Activated CD4-positive, alpha-beta T cell treated with anti-CD3 and anti-CD28 coated beads, Interleukin-2, amount 50 U/mL, for 48 hours (primary cell): ENCODE data around the gene ADK.

Source experiments
- DNase-seq, 2 experiments: peaks; one replicate each; pipeline ENCODE4 v3.0.0-alpha.2; 2020

Gene ADK

DNA sequence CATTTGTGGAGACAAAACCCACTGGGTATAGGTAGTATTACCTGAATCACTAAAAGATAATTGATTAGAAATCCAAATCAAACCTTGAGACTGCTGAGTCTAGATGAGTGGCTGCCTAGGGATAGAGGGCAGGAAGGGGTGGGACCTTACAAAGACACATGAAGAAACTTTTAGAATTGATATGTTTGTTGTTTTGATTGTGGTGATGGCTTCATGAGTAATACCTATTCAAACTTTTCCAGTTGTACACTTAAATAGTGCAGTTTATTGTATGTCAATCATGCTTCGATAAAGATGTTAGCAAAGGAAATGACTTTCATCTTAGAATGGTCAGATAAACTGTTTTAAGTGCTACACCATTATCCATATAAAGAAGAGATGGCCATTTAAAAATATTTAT is 486.7 kb downstream of the ADK start:
- no peak for DNase-seq

DNA sequence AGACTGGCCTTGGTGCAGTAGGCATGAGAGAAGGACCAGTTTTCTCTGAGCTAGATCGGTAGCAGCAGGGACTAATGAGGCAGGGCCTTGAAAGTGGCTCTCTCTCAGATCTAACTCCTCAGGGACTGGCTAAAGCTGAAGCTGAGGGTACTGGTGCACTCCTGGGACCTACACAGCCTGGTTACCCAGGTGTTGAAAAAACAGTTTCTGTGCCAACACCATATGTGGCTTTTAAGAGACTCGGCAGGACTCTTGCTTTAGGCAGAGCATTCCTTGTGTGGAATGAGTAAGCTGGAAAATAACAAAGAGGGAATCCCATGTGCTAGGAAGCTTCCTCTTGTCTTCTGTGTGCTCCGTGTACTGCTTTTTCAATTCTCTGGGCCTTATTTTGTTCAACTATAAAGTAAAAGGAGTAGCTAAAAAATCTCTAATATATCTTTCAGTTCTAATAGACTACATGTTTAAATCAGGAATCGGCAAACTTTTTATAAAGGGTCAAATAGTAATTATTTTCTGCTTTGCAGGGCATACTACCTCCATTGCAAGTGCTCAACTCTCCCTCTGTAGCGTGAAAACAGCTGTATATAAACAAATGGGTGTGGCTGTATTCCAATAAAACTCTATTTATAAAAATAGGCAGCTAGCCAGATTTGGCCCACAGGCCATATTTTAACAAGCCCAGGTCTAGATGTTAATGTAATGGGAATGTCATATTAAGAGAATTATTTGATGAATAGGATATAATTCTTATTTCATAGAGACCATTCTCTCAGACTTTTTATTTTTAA is 489.3 kb downstream of the ADK start:
- DNase-seq, result no peak

GRCh38 chr10:74641659-74642058 is 490.6 kb downstream of the ADK start:
- no peak for DNase-seq

DNA sequence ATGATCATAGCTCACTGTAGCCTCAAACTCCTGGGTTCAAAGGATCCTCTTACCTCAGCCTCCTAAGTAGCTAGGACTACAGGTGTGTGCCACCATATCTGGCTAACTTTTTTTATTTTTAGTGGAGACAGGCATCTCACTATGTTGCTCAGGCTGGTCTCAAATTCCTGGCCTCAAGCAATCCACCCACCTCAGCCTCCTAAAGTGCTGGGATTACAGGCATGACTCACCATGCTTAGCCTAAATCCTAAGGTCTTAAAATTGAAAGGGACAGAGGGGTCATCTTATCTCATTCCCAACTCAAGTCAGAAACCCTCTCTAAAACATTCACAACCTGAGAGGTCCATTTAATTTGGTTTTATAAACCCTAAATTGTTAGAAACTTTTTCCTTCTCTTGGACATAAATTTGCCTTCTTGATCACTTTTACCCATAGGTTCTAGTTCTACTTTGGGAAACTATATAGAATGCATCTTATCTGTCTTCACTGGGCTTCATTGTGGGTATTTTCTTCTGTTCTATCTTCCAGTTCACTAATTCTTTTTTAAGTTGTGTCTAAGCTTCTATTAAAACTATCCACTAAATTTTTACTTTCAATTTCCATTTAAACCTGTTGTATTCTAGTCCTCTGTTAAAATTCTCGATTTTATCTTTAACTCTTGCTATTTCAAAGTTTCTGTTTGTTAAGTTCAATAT is 492.0 kb downstream of the ADK start:
- DNase-seq, result no peak

DNA sequence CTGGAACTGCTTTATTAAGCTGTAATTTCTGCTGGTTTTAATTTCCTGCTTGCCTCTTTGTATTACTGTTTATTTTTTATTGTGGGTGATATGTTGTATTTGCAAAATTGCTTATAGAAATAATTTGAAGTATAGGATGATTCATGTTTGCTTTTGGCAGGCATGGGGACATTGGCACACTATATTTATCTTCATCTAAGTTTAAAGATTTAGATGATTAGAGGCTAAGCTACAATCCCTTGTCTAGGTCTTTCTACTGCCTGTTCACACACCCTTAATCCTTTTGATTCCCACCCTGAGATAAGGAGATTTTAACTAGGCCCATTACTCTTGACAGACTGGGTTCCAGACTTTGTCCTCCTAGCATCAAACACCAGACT is 492.6 kb downstream of the ADK start:
- DNase-seq, result no peak

DNA sequence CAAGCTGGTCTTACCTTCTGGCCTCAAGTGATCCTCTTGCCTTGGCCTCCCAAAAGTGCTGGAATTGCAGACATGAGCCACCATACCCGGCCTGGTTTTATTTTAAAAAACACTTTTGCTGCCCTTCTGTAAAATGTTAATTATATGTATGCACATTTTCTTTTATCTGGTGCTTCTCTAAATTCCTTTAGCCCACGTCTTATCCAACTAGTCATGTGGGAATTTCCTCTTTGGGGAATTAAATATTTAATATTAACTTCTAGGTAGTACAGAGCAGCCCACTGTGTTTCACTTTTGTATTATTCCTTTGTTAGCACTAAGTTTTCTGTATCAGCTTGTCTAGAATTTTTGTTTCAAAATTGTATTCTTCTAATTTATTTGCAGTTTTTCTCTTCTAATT is 493.7 kb downstream of the ADK start:
- DNase-seq, result no peak

- no peak for DNase-seq
Observed at GRCh38 chr10:74645692-74646091, 494.7 kb downstream of the ADK start.

GRCh38 chr10:74650613-74651012 is 499.6 kb downstream of the ADK start:
- DNase-seq, result no peak

GRCh38 chr10:74651565-74651964 is 500.5 kb downstream of the ADK start:
- DNase-seq, result no peak

DNA sequence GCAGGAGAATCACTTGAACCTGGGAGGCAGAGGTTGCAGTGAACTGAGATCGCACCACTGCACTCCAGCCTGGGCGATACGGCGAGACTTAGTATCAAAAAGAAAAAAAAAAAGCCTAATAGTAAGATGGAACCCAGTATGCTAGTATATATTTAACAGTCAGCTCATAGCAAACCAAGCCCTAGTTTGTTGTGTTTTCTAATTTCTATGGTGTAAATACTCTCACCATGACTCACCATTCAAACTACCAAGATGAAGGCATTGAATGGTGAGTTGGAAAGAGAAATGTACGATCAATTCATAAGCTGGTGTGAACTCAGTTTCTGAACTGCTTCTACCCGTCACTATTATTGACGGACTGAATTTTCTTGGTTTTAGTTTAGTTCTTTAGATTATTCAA is 501.6 kb downstream of the ADK start:
- no peak for DNase-seq

- no peak for DNase-seq
Observed at GRCh38 chr10:74658511-74658910, 507.5 kb downstream of the ADK start.

DNA sequence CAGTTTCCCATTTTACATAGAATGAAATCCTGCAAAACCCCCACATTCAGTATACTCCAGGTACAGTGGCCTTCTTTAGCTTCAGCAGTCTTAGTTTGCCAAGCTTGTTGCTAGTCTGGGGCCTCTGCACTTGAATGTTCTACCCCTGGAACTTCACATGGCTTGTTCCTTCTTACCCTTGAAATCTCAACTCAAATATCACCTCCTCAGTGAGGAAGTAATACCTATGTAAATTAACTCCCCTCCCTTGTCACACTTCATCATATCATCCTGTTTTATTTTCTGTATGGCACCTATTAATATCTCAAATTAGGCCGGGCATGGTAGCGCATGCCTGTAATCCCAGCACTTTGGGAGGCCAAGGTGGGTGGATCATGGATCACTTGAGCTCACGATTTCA is 511.6 kb downstream of the ADK start:
- DNase-seq, result no peak

- DNase-seq, result no peak
Observed at GRCh38 chr10:74669210-74669609, 518.2 kb downstream of the ADK start.

DNA sequence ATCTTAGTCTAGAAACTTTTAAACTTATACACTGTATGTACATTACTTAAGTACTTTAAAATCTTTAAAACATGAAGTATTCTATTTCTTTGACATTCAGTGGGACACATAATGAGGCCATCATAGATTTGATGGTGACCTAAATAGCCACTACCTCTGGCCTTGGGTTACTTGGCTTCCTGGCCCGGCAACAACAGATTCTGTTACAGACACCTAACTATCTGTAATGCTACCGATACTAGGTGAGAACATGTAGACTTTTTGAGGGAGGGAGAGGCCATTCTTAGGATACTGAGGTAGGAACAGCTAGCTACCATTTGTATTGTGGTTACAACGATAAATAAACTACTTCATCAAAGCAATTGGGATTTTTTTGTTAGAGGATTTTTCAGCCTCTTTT is 520.7 kb downstream of the ADK start:
- no peak for DNase-seq

DNA sequence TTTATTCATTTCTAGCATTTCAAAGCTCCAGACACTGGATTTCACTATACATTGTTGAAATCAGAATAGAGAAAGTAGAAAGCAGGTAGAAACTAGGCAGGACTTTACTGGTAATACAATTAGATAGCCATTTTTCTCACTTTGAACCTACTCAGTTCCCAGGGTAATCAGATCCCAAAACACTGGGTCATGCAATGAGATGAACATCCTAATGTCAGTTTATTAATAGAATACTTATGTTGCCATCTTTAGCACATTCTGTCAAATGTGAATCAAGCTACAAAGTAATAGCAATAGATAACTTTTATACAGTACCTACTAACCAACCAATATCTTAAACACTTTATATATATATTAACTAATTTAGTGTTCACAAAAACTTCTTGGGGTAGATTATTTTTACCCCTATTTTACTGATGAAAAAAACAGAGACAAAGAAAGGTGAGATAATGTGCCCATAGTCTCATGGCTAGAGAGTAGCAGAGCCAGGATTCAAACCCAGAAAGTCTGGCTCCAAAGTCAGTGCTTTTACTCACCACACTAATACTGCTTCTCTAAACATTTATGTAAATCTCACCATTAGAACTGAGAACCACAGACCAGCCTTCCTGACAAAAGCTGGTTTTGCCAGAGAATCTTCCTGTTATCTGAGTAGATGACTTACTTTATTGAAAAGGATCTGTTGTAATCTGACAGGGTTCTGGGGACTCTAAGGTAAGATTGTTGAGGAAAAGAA is 521.6 kb downstream of the ADK start:
- no peak for DNase-seq

DNA sequence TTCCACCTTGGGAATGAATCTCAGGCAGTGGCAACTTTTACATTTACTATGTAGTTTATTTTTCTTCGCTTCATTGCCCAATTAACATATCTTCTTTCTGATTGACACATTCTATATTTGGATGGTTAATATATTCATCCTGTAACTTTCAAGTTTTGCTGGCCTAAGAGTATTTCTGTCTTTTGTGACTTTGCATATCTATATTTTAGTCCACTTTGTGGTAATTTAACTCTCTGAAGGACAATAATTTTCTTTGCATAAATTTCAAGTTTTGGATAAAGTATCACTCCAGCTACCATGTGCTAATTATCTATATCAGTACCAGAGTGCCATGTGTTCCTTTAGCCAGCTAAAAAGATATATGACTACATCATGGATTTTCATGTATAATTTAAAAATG is 523.9 kb downstream of the ADK start:
- DNase-seq, result no peak

- DNase-seq, result no peak
Observed at GRCh38 chr10:74675484-74675883, 524.5 kb downstream of the ADK start.

DNA sequence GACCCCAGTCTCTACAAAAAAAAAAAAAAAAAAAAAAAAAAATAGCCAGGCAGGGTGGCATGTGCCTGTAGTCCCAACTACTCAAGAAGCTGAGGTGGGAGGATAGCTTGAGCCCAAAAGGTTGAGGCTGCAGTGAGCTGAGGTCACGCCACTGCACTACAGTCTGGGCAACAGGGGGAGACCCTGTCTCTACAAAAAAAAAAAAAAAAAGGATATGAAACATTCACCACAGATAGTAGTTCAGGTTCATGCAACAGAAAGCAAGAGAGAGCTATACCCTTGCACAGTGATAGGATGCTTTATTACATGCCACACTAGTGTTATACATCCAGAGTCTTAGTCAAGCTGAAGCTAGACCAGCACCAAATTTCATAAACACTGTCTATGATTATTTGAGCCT is 526.9 kb downstream of the ADK start:
- no peak for DNase-seq

DNA sequence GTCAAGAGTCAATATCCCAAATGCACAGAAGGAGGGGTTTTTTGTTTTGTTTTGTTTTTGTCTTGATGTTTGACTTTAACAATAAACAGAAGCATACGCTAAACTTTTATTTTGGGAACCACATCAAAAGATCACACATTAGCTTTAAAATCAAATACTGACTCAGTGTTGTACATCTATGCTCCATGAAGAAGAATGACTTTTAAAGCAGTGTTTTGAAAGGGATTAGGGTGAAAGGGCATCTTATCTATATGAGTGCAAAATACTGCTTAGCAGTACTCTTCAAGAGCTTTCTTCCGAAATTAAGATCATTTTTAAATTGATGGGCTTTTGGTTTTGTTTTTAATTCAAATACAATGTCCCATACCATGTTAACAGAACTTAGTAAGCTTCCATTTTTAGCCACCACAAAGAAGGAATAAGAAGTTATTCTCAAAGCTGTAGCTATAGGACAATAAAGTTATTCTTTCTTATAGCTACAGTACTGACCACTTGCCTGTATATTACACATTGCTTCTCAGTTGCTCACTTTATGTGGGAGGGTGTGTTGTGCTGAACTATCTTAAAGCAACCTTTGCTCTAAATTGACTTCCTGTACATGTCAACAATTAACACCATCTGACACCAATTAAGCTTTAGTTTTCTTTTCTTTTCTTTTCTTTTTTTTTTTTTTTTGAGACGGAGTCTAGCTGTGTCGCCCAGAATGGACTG is 531.1 kb downstream of the ADK start:
- no peak for DNase-seq

DNA sequence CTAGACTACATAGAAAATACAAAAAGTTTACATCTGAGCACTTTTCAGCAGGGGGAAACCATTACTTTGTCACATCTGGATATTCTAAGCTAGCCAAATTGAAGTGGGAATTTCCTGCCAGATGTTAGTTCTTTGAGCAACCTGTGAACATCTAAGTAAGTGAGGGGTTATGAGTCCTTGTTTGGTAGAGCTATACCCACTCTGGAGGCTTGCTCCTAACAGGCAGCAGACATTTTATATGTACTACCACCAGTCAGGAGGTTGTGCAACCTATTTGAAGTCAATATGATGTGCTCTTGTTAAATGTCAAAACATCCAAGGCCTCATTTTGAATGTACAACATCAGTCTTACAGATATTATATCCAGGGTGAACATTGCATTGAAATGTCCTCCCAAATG is 532.0 kb downstream of the ADK start:
- no peak for DNase-seq

GRCh38 chr10:74683621-74684364 is 532.8 kb downstream of the ADK start:
- no peak for DNase-seq

- no peak for DNase-seq
Observed at GRCh38 chr10:74684462-74684861, 533.4 kb downstream of the ADK start.

DNA sequence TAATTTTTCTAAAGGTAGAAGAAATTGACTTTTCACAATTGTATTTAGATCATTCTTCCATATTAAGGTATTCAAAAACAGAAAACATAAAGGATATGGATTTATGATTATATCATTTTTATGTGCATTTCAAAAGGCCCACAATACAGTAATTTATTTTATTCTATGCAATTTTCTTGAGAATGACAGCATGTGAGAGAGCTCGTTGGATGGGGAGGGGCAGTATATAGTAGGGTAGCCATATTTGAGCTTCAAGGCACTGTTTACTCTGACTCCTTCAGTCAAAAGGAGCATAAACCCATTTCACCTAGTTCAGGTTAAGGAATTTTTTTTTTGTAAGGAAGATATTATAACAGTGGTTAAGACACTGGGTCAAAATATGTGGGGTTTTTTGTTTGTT is 534.5 kb downstream of the ADK start:
- DNase-seq, result no peak
